MM.1S (cell line): ENCODE data around the gene NOL7.

ENCODE experiments used
- DNase-seq: peaks from one replicate; pipeline ENCODE4 v3.0.0-alpha.2; 2015
- H2AFZ ChIP-seq: fragments of 300-600 bp; sonication (generic); 2 replicates; pipeline ENCODE4 v1.6.0; 2016; ENCODE audit warnings: antibody characterized with exemption, low read length
- H3F3A ChIP-seq: fragments of 300-600 bp; sonication (generic); 2 replicates; pipeline ENCODE4 v1.6.1; 2016; ENCODE audit warnings: mild to moderate bottlenecking, antibody characterized with exemption, low read length, moderate library complexity, mixed read lengths; ENCODE audit not compliant: insufficient read depth
- H3K27ac ChIP-seq: fragments of 300-600 bp; sonication (generic); 2 replicates; pipeline ENCODE4 v1.5.1; 2016; ENCODE audit warnings: mild to moderate bottlenecking, low read length
- H3K27me3 ChIP-seq: fragments of 300-600 bp; sonication (generic); replicated peaks from 2 replicates; pipeline ENCODE4 v1.6.0; 2016; ENCODE audit warnings: low read length; ENCODE audit not compliant: insufficient read depth
- H3K36me3 ChIP-seq: fragments of 300-600 bp; sonication (generic); replicated peaks from 2 replicates; pipeline ENCODE4 v1.6.1; 2016; ENCODE audit warnings: mild to moderate bottlenecking, low read length, mixed read lengths; ENCODE audit not compliant: insufficient read depth
- H3K4me1 ChIP-seq: fragments of 300-600 bp; sonication (generic); 2 replicates; pipeline ENCODE4 v1.6.1; 2016; ENCODE audit warnings: low read length, mixed read lengths
- H3K4me2 ChIP-seq: fragments of 300-600 bp; sonication (generic); 2 replicates; pipeline ENCODE4 v1.6.0; 2016; ENCODE audit warnings: low read depth, low read length
- H3K4me3 ChIP-seq: fragments of 300-600 bp; sonication (generic); 2 replicates; pipeline ENCODE4 v1.5.1; 2016; ENCODE audit warnings: low read length, mixed read lengths
- H3K79me2 ChIP-seq: fragments of 300-600 bp; sonication (generic); 2 replicates; pipeline ENCODE4 v1.6.1; 2016; ENCODE audit warnings: mixed run types, low read length, mixed read lengths
- H3K9ac ChIP-seq: fragments of 300-600 bp; sonication (generic); 2 replicates; pipeline ENCODE4 v1.6.1; 2016; ENCODE audit warnings: low read length, mixed read lengths
- H3K9me2 ChIP-seq: fragments of 300-600 bp; sonication (generic); replicated peaks from 2 replicates; pipeline ENCODE4 v1.6.1; 2016; ENCODE audit warnings: mild to moderate bottlenecking, low read length, mixed read lengths; ENCODE audit not compliant: insufficient read depth
- H3K9me3 ChIP-seq: fragments of 300-600 bp; sonication (generic); replicated peaks from 2 replicates; pipeline ENCODE4 v1.6.1; 2016; ENCODE audit warnings: mild to moderate bottlenecking, low read length, mixed read lengths; ENCODE audit not compliant: insufficient read depth
- H4K20me1 ChIP-seq: fragments of 300-600 bp; sonication (generic); 2 replicates; pipeline ENCODE4 v1.6.1; 2016; ENCODE audit warnings: mild to moderate bottlenecking, low read length, moderate library complexity, mixed read lengths; ENCODE audit not compliant: insufficient read depth
- EZH2 ChIP-seq: fragments of 300-600 bp; sonication (generic); optimal IDR thresholded peaks from 2 replicates; pipeline ENCODE3; 2017; ENCODE audit warnings: low read depth, mild to moderate bottlenecking, antibody characterized with exemption, low read length, mixed read lengths
- EZH2phosphoT487 ChIP-seq: fragments of 300-600 bp; sonication (generic); IDR thresholded peaks from 2 replicates; pipeline ENCODE4 v1.6.1; 2018; ENCODE audit warnings: antibody characterized with exemption, low read length
- TF ChIP-seq, protein P1 (sequence below): fragments of 300-600 bp; sonication (generic); IDR thresholded peaks from 2 replicates; pipeline ENCODE4 v1.5.1; 2016; ENCODE audit warnings: antibody characterized with exemption, low read length, mixed read lengths

NOL7 gene

GRCh38 chr6:13600036-13600435, 15.1 kb upstream of the NOL7 start:
- no peak overlapping the region for H2AFZ ChIP-seq
- H3K9ac ChIP-seq, result no peak overlapping the region
- no peak overlapping the region for H3K27ac ChIP-seq
- no peaks in the 10 kb centered on the region for H4K20me1 ChIP-seq
- H3K4me3 ChIP-seq, result no peak overlapping the region
- no peaks in the 10 kb centered on the region for H3K4me1 ChIP-seq
- H3F3A ChIP-seq, result no peaks in the 10 kb centered on the region
- H3K4me2 ChIP-seq, result no peak overlapping the region
- no peaks in the 10 kb centered on the region for H3K9me3 ChIP-seq
- H3K36me3 ChIP-seq, result no peaks in the 10 kb centered on the region
- H3K79me2 ChIP-seq, result no peaks in the 10 kb centered on the region
- no peaks in the 10 kb centered on the region for H3K9me2 ChIP-seq
- no peak for DNase-seq
- H3K27me3 ChIP-seq, result no peaks in the 10 kb centered on the region
- TF ChIP-seq, protein P1, sequence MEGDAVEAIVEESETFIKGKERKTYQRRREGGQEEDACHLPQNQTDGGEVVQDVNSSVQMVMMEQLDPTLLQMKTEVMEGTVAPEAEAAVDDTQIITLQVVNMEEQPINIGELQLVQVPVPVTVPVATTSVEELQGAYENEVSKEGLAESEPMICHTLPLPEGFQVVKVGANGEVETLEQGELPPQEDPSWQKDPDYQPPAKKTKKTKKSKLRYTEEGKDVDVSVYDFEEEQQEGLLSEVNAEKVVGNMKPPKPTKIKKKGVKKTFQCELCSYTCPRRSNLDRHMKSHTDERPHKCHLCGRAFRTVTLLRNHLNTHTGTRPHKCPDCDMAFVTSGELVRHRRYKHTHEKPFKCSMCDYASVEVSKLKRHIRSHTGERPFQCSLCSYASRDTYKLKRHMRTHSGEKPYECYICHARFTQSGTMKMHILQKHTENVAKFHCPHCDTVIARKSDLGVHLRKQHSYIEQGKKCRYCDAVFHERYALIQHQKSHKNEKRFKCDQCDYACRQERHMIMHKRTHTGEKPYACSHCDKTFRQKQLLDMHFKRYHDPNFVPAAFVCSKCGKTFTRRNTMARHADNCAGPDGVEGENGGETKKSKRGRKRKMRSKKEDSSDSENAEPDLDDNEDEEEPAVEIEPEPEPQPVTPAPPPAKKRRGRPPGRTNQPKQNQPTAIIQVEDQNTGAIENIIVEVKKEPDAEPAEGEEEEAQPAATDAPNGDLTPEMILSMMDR, result no peak
- no peak for TF ChIP-seq EZH2phosphoT487
- no peak for TF ChIP-seq EZH2

- Histone ChIP-seq H4K20me1 (no peaks in the 10 kb centered on the region), H3K4me2 (no peak overlapping the region), H3K27me3 (no peaks in the 10 kb centered on the region), H3K36me3 (no peaks in the 10 kb centered on the region), H3F3A (no peaks in the 10 kb centered on the region), H3K27ac (no peak overlapping the region), H3K4me3 (no peak overlapping the region), H3K9me3 (no peaks in the 10 kb centered on the region), H2AFZ (no peak overlapping the region), H3K9ac (no peak overlapping the region), H3K9me2 (no peaks in the 10 kb centered on the region), H3K79me2 (no peaks in the 10 kb centered on the region), H3K4me1 (no peaks in the 10 kb centered on the region)
- TF ChIP-seq, protein P1, result no peak
- TF ChIP-seq EZH2, result no peak
- TF ChIP-seq EZH2phosphoT487, result no peak
- DNase-seq, result no peak
These were observed 11.0 kb upstream of the NOL7 start for GRCh38 chr6:13604135-13604534.

DNA sequence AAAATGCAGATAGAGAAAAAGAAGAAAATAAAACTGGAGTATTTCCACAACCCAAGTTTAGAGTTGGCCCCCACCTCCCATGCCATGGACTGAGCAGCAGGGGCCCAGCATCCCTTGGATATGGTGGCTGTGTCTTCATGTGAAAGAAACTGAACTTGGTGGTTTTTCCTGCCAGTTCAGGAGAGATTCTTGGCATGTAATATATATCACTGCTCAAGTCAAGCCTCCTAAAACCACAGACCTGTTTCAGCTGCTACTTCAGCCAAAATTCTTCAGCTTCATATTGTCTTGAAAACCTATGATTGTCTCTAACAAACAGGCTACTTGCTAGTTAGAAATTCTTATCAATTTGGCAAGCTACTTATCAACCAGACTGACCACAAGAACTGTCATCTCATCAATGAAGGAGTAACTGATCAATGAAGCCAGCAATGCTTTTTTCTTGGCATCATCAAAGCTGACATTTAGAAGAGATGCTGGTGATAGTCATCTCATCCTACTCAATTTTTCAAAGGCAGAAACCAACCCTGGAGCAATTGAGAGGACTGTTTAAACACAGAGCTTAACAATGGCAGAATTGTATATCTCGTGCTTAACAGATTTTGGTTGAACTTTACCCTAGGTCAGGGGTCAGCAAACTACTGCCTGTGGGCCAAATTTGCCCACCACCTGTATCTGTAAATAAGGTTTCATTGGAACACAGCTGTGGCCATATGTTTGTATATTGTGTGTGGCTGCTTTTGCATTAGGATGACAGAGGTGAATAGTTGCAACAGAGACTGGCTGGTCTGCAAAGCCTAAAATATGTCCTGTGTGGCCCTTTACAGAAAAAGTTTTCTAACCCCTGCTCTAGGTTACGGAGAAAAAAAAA, 10.4 kb upstream of the NOL7 start:
- Histone ChIP-seq H3K9me2 (no peaks in the 10 kb centered on the region), H3F3A (no peaks in the 10 kb centered on the region), H3K4me2 (no peak overlapping the region), H3K4me1 (no peaks in the 10 kb centered on the region), H3K79me2 (no peaks in the 10 kb centered on the region), H3K27me3 (no peaks in the 10 kb centered on the region), H4K20me1 (no peaks in the 10 kb centered on the region), H3K9me3 (no peaks in the 10 kb centered on the region), H3K4me3 (no peak overlapping the region), H3K27ac (no peak overlapping the region), H3K36me3 (no peaks in the 10 kb centered on the region), H3K9ac (no peak overlapping the region), H2AFZ (no peak overlapping the region)
- no peak for TF ChIP-seq EZH2
- TF ChIP-seq EZH2phosphoT487, result no peak
- TF ChIP-seq, protein P1, result no peak
- no peak for DNase-seq
